ENCODE data around the gene MT1M. TPM values are rescaled to one million over a fixed set of nuclear protein-coding genes. Genes with fewer than 3 reads are reported as not detected.

MT1M gene
- total RNA-seq, 2 experiments from 2014 or later: not detected

GRCh38 chr16:56606071-56606475 lies 26.4 kb upstream of the MT1M start:
- ChIA-PET CTCF (ENCODE audit: unreplicated experiment) (interaction anchor here (0.6 to 1.0 kb wide), 2 partner anchors 24 to 30 kb away, joined by 3 to 5 read pairs; no protein-coding TSS in a partner anchor), POLR2A (interaction anchor here (0.7 kb wide), 1 partner anchor 34 kb away, joined by 3 read pairs; no protein-coding TSS in a partner anchor)
- no peaks in the 10 kb centered on the region for H3K9me2 ChIP-seq (ENCODE audit: insufficient read depth, low read length)
- DNase-seq (ENCODE audit: low spot score): no peak
- no peak overlapping the region for H3K27ac ChIP-seq (ENCODE audit: low read depth, low read length, poor library complexity, severe bottlenecking)
- no peaks in the 10 kb centered on the region for H3K9me3 ChIP-seq (ENCODE audit: low read length)
- no peak overlapping the region for H3K4me3 ChIP-seq (ENCODE audit: low read depth, low read length, poor library complexity, severe bottlenecking)
- H3K79me2 ChIP-seq (ENCODE audit: insufficient read depth, low read depth, low read length): no peaks in the 10 kb centered on the region
- no peak overlapping the region for H3K4me2 ChIP-seq (ENCODE audit: low read length)
- no peak overlapping the region; the same call in 1 of the 2 replicates for H2AFZ ChIP-seq (ENCODE audit: low read length)
- H4K20me1 ChIP-seq (ENCODE audit: insufficient read depth, low read length): no peaks in the 10 kb centered on the region
- peaks cover 45% of the 10 kb centered on the region for H3K4me1 ChIP-seq (ENCODE audit: insufficient read depth, low read length, poor library complexity, severe bottlenecking)
- intact Hi-C loops (cut with micrococcal nuclease; ENCODE audit: unreplicated experiment): no loop called here
- TF ChIP-seq EZH2phosphoT487 (IDR thresholded peaks at IDR 0.05; ENCODE audit: borderline replicate concordance, low read depth, low read length) (no peak), CTCF (conservative IDR thresholded peaks at IDR 0.05; ENCODE audit: low read length) (no peak)
- no TSS peak for BruUV-seq (replicated peaks)
- no peaks in the 10 kb centered on the region for H3K36me3 ChIP-seq (ENCODE audit: insufficient read depth, low read length)

- Histone ChIP-seq H3K27ac (ENCODE audit: low read depth, low read length, poor library complexity, severe bottlenecking) (no peak overlapping the region), H3K4me3 (ENCODE audit: low read depth, low read length, poor library complexity, severe bottlenecking) (no peak overlapping the region), H3K4me2 (ENCODE audit: low read length) (no peak overlapping the region), H4K20me1 (ENCODE audit: insufficient read depth, low read length) (no peaks in the 10 kb centered on the region), H3K79me2 (ENCODE audit: insufficient read depth, low read depth, low read length) (no peaks in the 10 kb centered on the region), H2AFZ (ENCODE audit: low read length) (no peak overlapping the region), H3K9me2 (ENCODE audit: insufficient read depth, low read length) (no peaks in the 10 kb centered on the region), H3K4me1 (ENCODE audit: insufficient read depth, low read length, poor library complexity, severe bottlenecking) (peaks cover 50% of the 10 kb centered on the region), H3K9me3 (ENCODE audit: low read length) (no peaks in the 10 kb centered on the region), H3K36me3 (ENCODE audit: insufficient read depth, low read length) (no peaks in the 10 kb centered on the region)
- intact Hi-C loops (cut with micrococcal nuclease; ENCODE audit: unreplicated experiment): no loop called here
- TF ChIP-seq EZH2phosphoT487 (IDR thresholded peaks at IDR 0.05; ENCODE audit: borderline replicate concordance, low read depth, low read length) (no peak), CTCF (conservative IDR thresholded peaks at IDR 0.05; ENCODE audit: low read length) (no peak)
- CTCF ChIA-PET (ENCODE audit: unreplicated experiment): no interaction called here
- no TSS peak for BruUV-seq (replicated peaks)
- DNase-seq (ENCODE audit: low spot score): no peak
- POLR2A ChIA-PET: no interaction called here
Measured at GRCh38 chr16:56606476-56607108, 25.9 kb upstream of the MT1M start.

- peaks cover 52% of the 10 kb centered on the region for H3K4me1 ChIP-seq (ENCODE audit: insufficient read depth, low read length, poor library complexity, severe bottlenecking)
- H3K9me3 ChIP-seq (ENCODE audit: low read length): no peaks in the 10 kb centered on the region
- no peak overlapping the region for H2AFZ ChIP-seq (ENCODE audit: low read length)
- TF ChIP-seq CTCF (conservative IDR thresholded peaks at IDR 0.05; ENCODE audit: low read length): no peak
- TF ChIP-seq EZH2phosphoT487 (IDR thresholded peaks at IDR 0.05; ENCODE audit: borderline replicate concordance, low read depth, low read length): no peak
- H3K4me3 ChIP-seq (ENCODE audit: low read depth, low read length, poor library complexity, severe bottlenecking): no peak overlapping the region
- no peak overlapping the region for H3K27ac ChIP-seq (ENCODE audit: low read depth, low read length, poor library complexity, severe bottlenecking)
- no peak for DNase-seq (ENCODE audit: low spot score)
- no TSS peak for BruUV-seq (replicated peaks)
- no peaks in the 10 kb centered on the region for H3K36me3 ChIP-seq (ENCODE audit: insufficient read depth, low read length)
- CTCF ChIA-PET (ENCODE audit: unreplicated experiment): no interaction called here
- H4K20me1 ChIP-seq (ENCODE audit: insufficient read depth, low read length): no peaks in the 10 kb centered on the region
- intact Hi-C loops (cut with micrococcal nuclease; ENCODE audit: unreplicated experiment): no loop called here
- no peak overlapping the region for H3K4me2 ChIP-seq (ENCODE audit: low read length)
- POLR2A ChIA-PET: no interaction called here
- no peaks in the 10 kb centered on the region for H3K9me2 ChIP-seq (ENCODE audit: insufficient read depth, low read length)
- H3K79me2 ChIP-seq (ENCODE audit: insufficient read depth, low read depth, low read length): no peaks in the 10 kb centered on the region
Measured at GRCh38 chr16:56607109-56607618, 25.3 kb upstream of the MT1M start.

Measured in OCI-LY7 (cell line).